ENCODE results near the gene WDFY3. TPM values are rescaled to one million over a fixed set of nuclear protein-coding genes. Genes with fewer than 3 reads are reported as not detected.
"Not testable (repeated sequence)": the region's sequence is repeated elsewhere in the genome, so short reads cannot be mapped to it uniquely, and the experiment has no call there.

Gene WDFY3
- total RNA-seq, 1 donor from 2014 or later: 136 TPM

- no peak for DNase-seq (ENCODE audit: low spot score)
Measured at GRCh38 chr4:84673475-84674240, 292.8 kb downstream of the WDFY3 start.

GRCh38 chr4:84672177-84672576 lies 294.3 kb downstream of the WDFY3 start:
- no peak for DNase-seq (ENCODE audit: low spot score)

- DNase-seq (ENCODE audit: low spot score): no peak
Measured at GRCh38 chr4:84669201-84669600, 297.3 kb downstream of the WDFY3 start.

GRCh38 chr4:84666439-84666838 lies 300.1 kb downstream of the WDFY3 start:
- DNase-seq (ENCODE audit: low spot score): no peak

- DNase-seq (ENCODE audit: low spot score): not testable (repeated sequence)
Measured at GRCh38 chr4:84664767-84665166, 301.7 kb downstream of the WDFY3 start.

GRCh38 chr4:84661191-84661939 lies 305.1 kb downstream of the WDFY3 start:
- DNase-seq (ENCODE audit: low spot score): no peak

GRCh38 chr4:84660606-84661005 lies 305.9 kb downstream of the WDFY3 start:
- no peak for DNase-seq (ENCODE audit: low spot score)

- no peak for DNase-seq (ENCODE audit: low spot score)
Measured at GRCh38 chr4:84652478-84652877, 314.0 kb downstream of the WDFY3 start.

- no peak for DNase-seq (ENCODE audit: low spot score)
Measured at GRCh38 chr4:84651499-84651898, 315.0 kb downstream of the WDFY3 start.

- no peak for DNase-seq (ENCODE audit: low spot score)
Measured at GRCh38 chr4:84648863-84649647, 317.4 kb downstream of the WDFY3 start.

GRCh38 chr4:84648178-84648577 lies 318.3 kb downstream of the WDFY3 start:
- no peak for DNase-seq (ENCODE audit: low spot score)

- DNase-seq (ENCODE audit: low spot score): no peak
Measured at GRCh38 chr4:84647312-84647884, 319.1 kb downstream of the WDFY3 start.

- DNase-seq (ENCODE audit: low spot score): no peak
Measured at GRCh38 chr4:84644087-84644486, 322.4 kb downstream of the WDFY3 start.

- DNase-seq (ENCODE audit: low spot score): no peak
Measured at GRCh38 chr4:84639145-84639544, 327.3 kb downstream of the WDFY3 start.

GRCh38 chr4:84638092-84638491 lies 328.4 kb downstream of the WDFY3 start:
- no peak for DNase-seq (ENCODE audit: low spot score)

- DNase-seq (ENCODE audit: low spot score): no peak
Measured at GRCh38 chr4:84634961-84635360, 331.5 kb downstream of the WDFY3 start.

- no peak for DNase-seq (ENCODE audit: low spot score)
Measured at GRCh38 chr4:84632092-84632491, 334.4 kb downstream of the WDFY3 start.

GRCh38 chr4:84631573-84631972 lies 334.9 kb downstream of the WDFY3 start:
- no peak for DNase-seq (ENCODE audit: low spot score)

GRCh38 chr4:84626673-84627072 lies 339.8 kb downstream of the WDFY3 start:
- no peak for DNase-seq (ENCODE audit: low spot score)

- DNase-seq (ENCODE audit: low spot score): no peak
Measured at GRCh38 chr4:84623661-84624060, 342.8 kb downstream of the WDFY3 start.

- DNase-seq (ENCODE audit: low spot score): no peak
Measured at GRCh38 chr4:84622959-84623358, 343.5 kb downstream of the WDFY3 start.
